Effector memory CD8-positive, alpha-beta T cell (primary cell): Measurements from ENCODE around the gene CEP83.

Source experiments
- ATAC-seq: fragments of 150-1000 bp; cut with Tn5 transposase; replicated peaks from 2 replicates; pipeline ENCODE4 v1.10.0; 2021; ENCODE audit warnings: mild to moderate bottlenecking, moderate library complexity
- DNase-seq, 3 experiments: peaks; one replicate each; pipeline ENCODE4 v3.0.0; 2021
- H3K27ac Mint-ChIP-seq, 2 donors: one replicate each; pipeline ENCODE4 v1.8.0; 2022; ENCODE audit warnings: mild to moderate bottlenecking in 2 of 2, mixed read lengths in 2 of 2, moderate library complexity in 2 of 2
- H3K27me3 Mint-ChIP-seq, 2 donors: one replicate each; pipeline ENCODE4 v1.8.0; 2022; ENCODE audit warnings: mixed read lengths in 2 of 2
- H3K36me3 Mint-ChIP-seq: one replicate; pipeline ENCODE4 v1.8.0; 2022; ENCODE audit warnings: mild to moderate bottlenecking, moderate library complexity, mixed read lengths; ENCODE audit not compliant: insufficient read depth
- H3K4me1 Mint-ChIP-seq, 2 donors: one replicate each; pipeline ENCODE4 v1.8.0; 2022; ENCODE audit warnings: low read depth in 2 of 2, mixed read lengths in 2 of 2
- H3K4me3 Mint-ChIP-seq, 2 donors: one replicate each; pipeline ENCODE4 v1.8.0; 2022; ENCODE audit warnings: mild to moderate bottlenecking in 2 of 2, mixed read lengths in 2 of 2, moderate library complexity in 2 of 2
- H3K9me3 Mint-ChIP-seq, 2 donors: one replicate each; pipeline ENCODE4 v1.8.0; 2022; ENCODE audit warnings: mixed read lengths in 2 of 2

Gene CEP83

GRCh38 chr12:94282675-94283074, 177.0 kb downstream of the CEP83 start:
- DNase-seq (peak; percentile 47 to 55 (median 51)), ATAC-seq (peak; percentile 98)
- Mint-ChIP-seq H3K9me3 (no peaks in the 10 kb centered on the region), H3K27me3 (no peaks in the 10 kb centered on the region), H3K4me3 (peak overlapping the region; percentile 74 to 89), H3K4me1 (peaks cover 28 to 37% of the 10 kb centered on the region in 2 donors), H3K36me3 (peaks cover 24% of the 10 kb centered on the region), H3K27ac (peak overlapping the region; percentile 89 to 96)

- DNase-seq (no peak), ATAC-seq (no peak)
- Mint-ChIP-seq H3K4me1 (peaks cover 28 to 30% of the 10 kb centered on the region in 2 donors), H3K27ac (no peak overlapping the region), H3K27me3 (no peaks in the 10 kb centered on the region), H3K4me3 (no peak overlapping the region), H3K9me3 (no peaks in the 10 kb centered on the region), H3K36me3 (peaks cover 20% of the 10 kb centered on the region)
Measured at GRCh38 chr12:94280063-94280462, 179.6 kb downstream of the CEP83 start.

GRCh38 chr12:94277426-94278000, 182.2 kb downstream of the CEP83 start:
- Mint-ChIP-seq H3K36me3 (peaks cover 12% of the 10 kb centered on the region), H3K27ac (no peak overlapping the region), H3K4me1 (peaks cover 10 to 16% of the 10 kb centered on the region in 2 donors), H3K27me3 (no peaks in the 10 kb centered on the region), H3K4me3 (no peak overlapping the region), H3K9me3 (no peaks in the 10 kb centered on the region)
- DNase-seq: no peak
- no peak for ATAC-seq

- Mint-ChIP-seq H3K27me3 (no peaks in the 10 kb centered on the region), H3K4me3 (no peak overlapping the region), H3K36me3 (peaks cover 7% of the 10 kb centered on the region), H3K9me3 (no peaks in the 10 kb centered on the region), H3K27ac (no peak overlapping the region), H3K4me1 (peaks cover 8 to 16% of the 10 kb centered on the region in 2 donors)
- DNase-seq: no peak
- no peak for ATAC-seq
Measured at GRCh38 chr12:94276725-94277124, 182.9 kb downstream of the CEP83 start.

- Mint-ChIP-seq H3K9me3 (no peaks in the 10 kb centered on the region), H3K27me3 (no peaks in the 10 kb centered on the region), H3K27ac (peak overlapping the region in 1 of 2 donors; percentile 71), H3K4me1 (peaks cover 13 to 24% of the 10 kb centered on the region in 2 donors), H3K4me3 (no peak overlapping the region), H3K36me3 (no peaks in the 10 kb centered on the region)
- no peak for ATAC-seq
- DNase-seq: no peak
Measured at GRCh38 chr12:94273272-94273671, 186.4 kb downstream of the CEP83 start.

GRCh38 chr12:94272280-94272679, 187.4 kb downstream of the CEP83 start:
- H3K27me3 Mint-ChIP-seq: no peaks in the 10 kb centered on the region
- H3K27ac Mint-ChIP-seq: no peak overlapping the region
- no peak overlapping the region for H3K4me3 Mint-ChIP-seq
- DNase-seq: no peak
- peaks cover 16 to 27% of the 10 kb centered on the region in 2 donors for H3K4me1 Mint-ChIP-seq
- peaks cover 4% of the 10 kb centered on the region for H3K36me3 Mint-ChIP-seq
- no peaks in the 10 kb centered on the region for H3K9me3 Mint-ChIP-seq
- no peak for ATAC-seq

- peak overlapping the region; percentile 0 to 69 for H3K27ac Mint-ChIP-seq
- H3K27me3 Mint-ChIP-seq: no peaks in the 10 kb centered on the region
- H3K4me3 Mint-ChIP-seq: no peak overlapping the region
- peak; percentile 17 for ATAC-seq
- peaks cover 19 to 29% of the 10 kb centered on the region in 2 donors for H3K4me1 Mint-ChIP-seq
- H3K36me3 Mint-ChIP-seq: peaks cover 4% of the 10 kb centered on the region
- H3K9me3 Mint-ChIP-seq: no peaks in the 10 kb centered on the region
- DNase-seq: no peak
Measured at GRCh38 chr12:94271351-94271750, 188.3 kb downstream of the CEP83 start.

GRCh38 chr12:94269316-94269999, 190.2 kb downstream of the CEP83 start:
- Mint-ChIP-seq H3K27ac (no peak overlapping the region), H3K9me3 (no peaks in the 10 kb centered on the region), H3K36me3 (peaks cover 13% of the 10 kb centered on the region), H3K4me3 (no peak overlapping the region), H3K4me1 (peaks cover 24 to 31% of the 10 kb centered on the region in 2 donors), H3K27me3 (no peaks in the 10 kb centered on the region)
- no peak for ATAC-seq
- no peak for DNase-seq

GRCh38 chr12:94267921-94268471, 191.7 kb downstream of the CEP83 start:
- Mint-ChIP-seq H3K27me3 (no peaks in the 10 kb centered on the region), H3K9me3 (no peaks in the 10 kb centered on the region), H3K4me1 (peaks cover 31 to 34% of the 10 kb centered on the region in 2 donors), H3K27ac (peak overlapping the region in 1 of 2 donors; percentile 45), H3K4me3 (no peak overlapping the region), H3K36me3 (peaks cover 21% of the 10 kb centered on the region)
- DNase-seq: no peak
- peak; percentile 45 for ATAC-seq

GRCh38 chr12:94267537-94267872, 192.2 kb downstream of the CEP83 start:
- no peak overlapping the region for H3K4me3 Mint-ChIP-seq
- H3K9me3 Mint-ChIP-seq: no peaks in the 10 kb centered on the region
- peaks cover 36 to 38% of the 10 kb centered on the region in 2 donors for H3K4me1 Mint-ChIP-seq
- ATAC-seq (no peak), DNase-seq (no peak)
- no peaks in the 10 kb centered on the region for H3K27me3 Mint-ChIP-seq
- peak overlapping the region in 1 of 2 donors; percentile 45 for H3K27ac Mint-ChIP-seq
- H3K36me3 Mint-ChIP-seq: peaks cover 26% of the 10 kb centered on the region

GRCh38 chr12:94266796-94267536, 192.7 kb downstream of the CEP83 start:
- ATAC-seq: no peak
- no peak for DNase-seq
- Mint-ChIP-seq H3K27ac (peak overlapping the region in 1 of 2 donors; percentile 45), H3K4me3 (no peak overlapping the region), H3K27me3 (no peaks in the 10 kb centered on the region), H3K4me1 (peaks cover 37 to 38% of the 10 kb centered on the region in 2 donors), H3K9me3 (no peaks in the 10 kb centered on the region), H3K36me3 (peaks cover 32% of the 10 kb centered on the region)

GRCh38 chr12:94265966-94266745, 193.5 kb downstream of the CEP83 start:
- no peaks in the 10 kb centered on the region for H3K27me3 Mint-ChIP-seq
- peaks cover 33% of the 10 kb centered on the region for H3K36me3 Mint-ChIP-seq
- H3K27ac Mint-ChIP-seq: peak overlapping the region in 1 of 2 donors; percentile 45

GRCh38 chr12:94265539-94265938, 194.1 kb downstream of the CEP83 start:
- no peak for DNase-seq
- H3K27ac Mint-ChIP-seq: no peak overlapping the region
- no peaks in the 10 kb centered on the region for H3K9me3 Mint-ChIP-seq
- H3K36me3 Mint-ChIP-seq: peaks cover 36% of the 10 kb centered on the region
- no peak for ATAC-seq
- H3K27me3 Mint-ChIP-seq: no peaks in the 10 kb centered on the region
- peaks cover 30% of the 10 kb centered on the region in 2 donors for H3K4me1 Mint-ChIP-seq
- no peak overlapping the region for H3K4me3 Mint-ChIP-seq

More at GRCh38 chr12:94265966-94266745, 193.5 kb downstream of the CEP83 start:
- no peaks in the 10 kb centered on the region for H3K9me3 Mint-ChIP-seq
- DNase-seq: no peak
- H3K4me3 Mint-ChIP-seq: no peak overlapping the region
- H3K4me1 Mint-ChIP-seq: peaks cover 31 to 32% of the 10 kb centered on the region in 2 donors
- ATAC-seq: no peak
